HG02852 (cell line): ENCODE results near the gene CCN5.
"Not testable (repeated sequence)": the region's sequence is repeated elsewhere in the genome, so short reads cannot be mapped to it uniquely, and the experiment has no call there.

Source experiments
- ATAC-seq: cut with Tn5 transposase; IDR thresholded peaks from one replicate; pipeline ENCODE4 v1.9.1; 2021; ENCODE audit warnings: mild to moderate bottlenecking, moderate library complexity; ENCODE audit not compliant: unreplicated experiment

The CCN5 gene

DNA sequence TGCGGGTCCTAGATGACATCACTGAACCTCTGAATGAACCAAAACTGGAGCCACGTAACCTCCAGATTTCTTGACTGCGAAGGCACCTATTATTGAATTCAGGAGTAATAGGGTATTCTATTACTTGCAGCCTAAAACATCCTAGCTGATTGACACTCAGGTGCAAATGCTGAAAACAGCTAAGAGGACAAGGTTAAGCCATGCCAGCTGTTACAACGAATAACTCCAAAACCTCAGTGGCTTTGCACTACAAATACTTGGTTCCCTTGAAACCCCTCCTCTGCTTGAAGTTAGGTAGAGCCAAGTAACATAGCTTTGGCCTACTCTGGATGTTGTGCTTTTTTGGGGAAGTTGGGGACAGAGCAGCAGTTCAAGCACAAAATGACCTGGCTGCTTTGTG lies 21.0 kb upstream of the CCN5 start:
- ATAC-seq, result no peak

DNA sequence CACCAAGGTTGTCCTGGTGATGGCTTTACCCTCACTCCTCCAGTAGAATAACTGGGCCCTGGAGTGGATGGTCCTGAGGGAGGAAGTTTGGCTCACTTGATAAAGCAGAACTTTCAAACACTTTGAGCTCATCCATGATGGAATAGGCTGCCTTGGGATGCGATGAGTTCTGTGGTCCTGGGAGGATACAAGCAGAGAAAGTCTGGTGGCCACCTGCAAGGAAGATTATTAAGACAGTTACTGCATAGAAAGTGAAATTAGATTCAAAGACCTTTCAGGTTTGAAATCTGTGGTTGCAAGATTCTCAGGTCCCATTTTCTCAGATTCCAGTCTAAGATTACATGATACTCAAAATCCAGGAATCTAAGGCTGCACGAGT lies 19.9 kb upstream of the CCN5 start:
- no peak for ATAC-seq

DNA sequence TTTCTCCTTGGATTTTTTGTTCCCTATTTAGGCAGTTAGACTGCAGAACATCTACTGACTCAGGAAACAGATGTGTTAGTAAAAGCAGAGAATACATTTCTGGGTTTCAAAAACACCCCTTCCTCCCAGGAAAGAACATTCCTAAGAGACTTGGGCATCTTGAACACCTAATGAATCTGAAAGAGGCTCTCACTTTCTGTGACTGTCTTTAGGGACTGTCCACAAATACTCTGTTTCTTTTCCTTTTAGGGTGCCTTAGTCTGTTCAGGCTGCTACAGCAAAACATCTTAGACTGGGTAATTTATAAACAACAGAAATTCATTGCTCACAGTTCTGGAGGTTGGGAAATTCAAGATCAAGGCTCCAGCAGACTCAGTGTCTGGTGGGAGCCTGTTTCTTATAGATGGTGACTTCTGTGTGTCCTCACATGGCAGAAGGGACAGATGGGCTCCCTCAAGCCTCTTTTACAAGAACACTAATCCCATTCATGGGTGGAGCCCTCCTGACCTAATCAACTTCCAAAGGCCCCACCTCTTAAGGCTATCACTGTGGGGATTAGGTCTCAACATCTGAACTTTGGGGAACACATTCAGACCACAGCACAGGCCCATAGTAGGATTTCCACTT lies 19.4 kb upstream of the CCN5 start:
- no peak for ATAC-seq

DNA sequence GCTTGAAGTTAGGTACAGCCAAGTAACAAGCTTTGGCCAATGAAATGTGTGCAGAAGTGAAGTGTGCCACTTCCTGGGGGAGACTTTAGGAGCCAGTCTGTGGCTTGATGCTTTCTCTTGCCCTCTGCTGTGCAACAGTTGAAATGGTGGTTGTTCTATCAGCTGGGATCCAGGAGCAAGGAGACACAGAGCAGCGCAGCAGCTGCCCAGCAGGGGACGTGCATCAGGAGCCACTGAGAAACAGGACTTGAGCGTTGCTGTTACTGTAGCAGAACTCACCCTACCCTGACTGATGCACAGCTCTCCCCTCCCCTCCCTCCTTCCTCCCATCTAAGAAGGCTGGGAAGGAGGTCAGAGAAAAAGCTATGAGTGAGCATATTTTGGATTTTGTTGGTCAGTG lies 18.9 kb upstream of the CCN5 start:
- no peak for ATAC-seq

DNA sequence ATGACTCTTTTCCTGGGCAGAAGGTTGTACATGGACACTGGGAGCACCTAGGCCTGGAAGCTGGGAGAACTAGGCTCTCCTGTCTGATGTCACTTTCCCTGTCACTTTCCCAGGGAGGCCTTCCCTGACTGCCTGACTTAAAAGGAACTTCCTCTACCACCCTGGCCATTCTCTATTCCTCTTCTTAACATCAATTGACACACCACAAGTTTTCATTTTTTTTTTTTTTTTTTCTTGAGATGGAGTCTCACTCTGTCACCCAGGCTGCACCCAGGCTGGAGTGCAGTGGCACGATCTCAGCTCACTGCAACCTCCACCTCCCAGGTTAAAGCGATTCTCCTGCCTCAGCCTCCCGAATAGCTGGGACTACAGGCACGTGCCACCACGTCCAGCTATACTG lies 18.1 kb upstream of the CCN5 start:
- not testable (repeated sequence) for ATAC-seq

DNA sequence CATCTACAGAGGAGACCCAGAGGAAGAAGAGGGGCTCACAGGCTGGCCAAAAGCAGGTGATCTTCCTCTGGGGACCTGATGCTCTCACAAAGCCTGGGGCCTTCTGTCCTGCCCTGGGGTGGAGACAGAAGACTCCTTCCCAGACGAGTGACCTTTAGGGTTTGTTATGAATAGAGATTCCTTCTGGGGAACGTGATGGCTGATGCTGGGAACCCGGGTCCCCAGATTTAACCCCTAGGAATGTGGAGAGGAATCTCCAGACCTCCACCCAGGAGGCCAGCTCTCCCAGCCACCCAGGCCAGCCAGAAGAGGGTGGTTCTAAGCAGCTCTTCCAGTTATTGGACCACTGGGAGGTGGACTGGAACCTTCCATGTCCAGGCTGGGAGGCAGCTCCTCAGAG lies 16.8 kb upstream of the CCN5 start:
- ATAC-seq, result no peak

DNA sequence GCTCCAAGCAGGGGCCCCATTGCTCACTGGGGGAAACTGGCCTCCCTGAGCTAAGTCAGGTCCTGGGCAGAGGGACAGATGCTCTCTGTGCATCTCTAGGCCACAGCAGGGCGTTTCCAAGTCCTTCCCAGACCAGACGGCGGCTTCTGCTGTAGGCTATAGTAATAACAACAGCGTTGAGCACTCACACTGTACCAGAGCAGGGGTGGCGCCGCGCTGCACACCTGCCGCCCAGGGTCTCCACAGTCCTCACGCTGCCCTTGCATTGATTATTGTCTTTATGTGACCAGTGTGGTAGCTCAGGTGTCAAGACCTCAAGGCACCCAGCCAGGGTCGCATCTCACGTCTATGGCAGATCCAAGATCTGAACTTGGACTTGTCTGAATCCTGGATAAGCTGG lies 14.9 kb upstream of the CCN5 start:
- ATAC-seq, result no peak

DNA sequence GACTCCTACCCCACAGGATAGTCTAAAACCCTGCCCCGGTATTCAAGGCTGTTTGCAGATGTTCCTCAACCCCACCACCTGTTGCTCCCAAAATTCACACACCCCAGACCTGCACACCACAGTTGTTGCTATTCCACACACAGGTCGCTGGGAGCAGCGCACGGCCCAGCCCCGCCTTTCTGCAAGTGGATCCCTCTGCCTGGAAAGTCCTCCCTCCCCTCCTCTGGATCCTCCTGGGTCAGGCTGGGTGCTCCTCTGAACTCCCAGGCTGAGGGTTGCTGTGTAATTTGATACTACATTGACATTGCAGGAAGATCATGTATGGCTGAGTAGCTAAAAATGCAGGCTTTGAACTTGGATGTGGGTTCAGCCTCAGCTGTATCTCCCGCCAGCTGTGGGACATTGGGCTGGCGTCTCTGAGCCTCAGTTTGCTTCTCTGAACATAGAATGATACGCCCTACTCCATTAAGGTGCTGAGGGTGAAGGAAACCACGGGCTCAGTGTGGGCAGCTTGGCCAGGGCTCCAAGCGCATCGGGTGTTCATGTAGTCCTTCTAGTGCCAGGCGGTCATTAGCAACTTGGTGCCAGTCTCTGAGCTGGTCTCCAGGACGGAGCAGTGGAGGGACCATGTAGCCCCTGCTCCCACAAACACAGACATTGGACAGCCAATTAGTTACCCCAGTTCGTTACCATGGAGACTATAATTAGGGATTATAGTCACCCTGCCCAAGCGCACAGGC lies 13.9 kb upstream of the CCN5 start:
- ATAC-seq, result no peak

DNA sequence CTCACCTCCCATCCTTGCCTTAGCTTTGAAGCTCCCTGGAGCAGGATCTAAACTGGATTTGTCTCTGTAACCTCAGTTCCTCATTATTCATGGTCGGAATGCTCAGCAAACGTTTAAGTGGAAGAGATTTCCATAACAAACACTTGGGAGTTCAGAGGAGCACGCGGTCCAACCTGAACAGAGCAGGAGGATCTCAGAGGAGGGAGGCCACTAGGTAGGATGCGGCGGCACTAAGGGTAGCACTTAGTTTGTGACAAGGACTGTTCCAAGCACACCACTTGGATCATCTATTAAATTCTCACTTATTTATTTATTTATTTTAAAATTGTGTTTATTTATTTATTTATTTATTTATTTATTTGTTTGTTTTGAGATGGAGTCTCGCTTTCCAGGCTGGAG lies 13.3 kb upstream of the CCN5 start:
- no peak for ATAC-seq

DNA sequence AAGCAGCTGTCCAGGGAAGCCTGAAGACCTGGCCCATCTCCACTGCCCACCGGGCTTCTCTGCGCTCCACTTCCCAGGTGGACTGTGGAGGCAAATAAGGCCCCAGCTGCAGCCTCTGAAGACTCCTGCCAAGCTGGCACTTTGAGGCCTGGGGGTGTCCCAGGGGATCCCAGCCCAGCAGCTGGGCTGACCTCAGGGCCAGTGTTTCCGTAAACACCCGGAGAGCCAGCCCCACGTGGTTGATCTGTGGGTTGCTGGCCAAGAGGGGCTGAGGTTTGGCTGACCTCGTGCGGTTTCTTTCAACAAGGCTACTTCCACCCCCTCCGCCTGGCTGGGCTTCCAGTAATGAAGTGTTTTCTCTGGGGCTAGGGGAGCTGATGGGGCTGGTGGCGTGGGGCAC lies 12.4 kb upstream of the CCN5 start:
- no peak for ATAC-seq

DNA sequence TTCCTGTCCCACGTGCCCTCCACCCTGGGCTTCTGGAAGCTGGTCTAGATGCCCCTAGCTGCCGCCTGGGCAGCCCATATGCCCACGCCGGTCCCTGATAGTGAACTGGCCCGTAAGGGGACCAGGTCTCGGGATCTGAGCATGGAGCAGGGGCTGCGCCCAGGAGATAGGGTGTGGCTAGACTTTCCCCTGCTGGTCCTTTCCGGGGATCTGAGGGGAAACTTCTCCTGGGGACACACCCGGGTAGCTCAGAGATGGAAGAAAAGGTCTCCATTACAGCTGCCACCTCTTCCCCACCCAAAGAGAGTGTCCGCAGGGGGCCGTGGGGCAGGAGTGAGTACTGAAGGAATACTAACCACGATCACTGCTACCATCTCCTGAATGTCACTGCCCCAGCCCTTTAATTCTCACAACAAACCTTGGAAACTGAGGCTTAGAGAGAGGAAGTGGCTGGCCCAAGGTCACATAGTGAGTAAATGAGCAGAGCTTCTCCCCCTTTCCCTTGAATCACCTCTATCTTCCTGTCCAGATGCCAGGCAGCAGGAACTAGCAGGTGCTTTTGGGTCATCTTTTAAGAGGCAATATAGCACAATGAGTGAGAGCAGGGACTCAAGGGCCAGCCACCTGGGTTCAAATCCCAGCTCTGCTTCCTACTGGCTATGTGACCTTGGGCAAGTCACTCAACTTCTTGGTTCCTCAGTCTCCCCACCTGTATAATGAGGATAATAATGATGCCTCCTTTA lies 11.8 kb upstream of the CCN5 start:
- no peak for ATAC-seq

DNA sequence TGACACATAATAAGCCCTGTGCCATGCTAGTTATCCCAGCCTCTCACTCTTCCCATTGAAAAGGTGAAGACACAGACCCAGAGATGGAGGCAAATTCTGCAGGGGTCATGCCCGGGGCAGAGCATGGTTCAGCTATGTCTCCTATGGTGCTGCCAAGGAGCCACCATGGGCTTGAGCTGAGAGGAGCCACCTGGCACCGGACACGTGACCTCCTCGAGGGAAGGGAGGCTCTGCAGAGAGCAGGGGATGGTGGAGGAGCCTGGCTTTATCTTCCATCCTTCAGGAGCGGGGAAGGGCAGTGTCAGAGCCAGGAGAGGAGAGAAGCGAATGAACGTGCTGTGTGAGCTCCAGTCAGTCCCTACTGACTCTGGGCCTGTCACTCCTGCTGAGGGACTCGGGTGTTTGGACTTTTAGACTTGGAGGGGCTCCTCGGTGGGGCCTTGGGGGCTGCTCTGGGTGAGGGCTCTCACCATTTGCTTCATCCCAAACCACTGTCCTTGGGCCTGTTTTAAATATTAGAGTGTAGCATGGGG lies 11.1 kb upstream of the CCN5 start:
- no peak for ATAC-seq

DNA sequence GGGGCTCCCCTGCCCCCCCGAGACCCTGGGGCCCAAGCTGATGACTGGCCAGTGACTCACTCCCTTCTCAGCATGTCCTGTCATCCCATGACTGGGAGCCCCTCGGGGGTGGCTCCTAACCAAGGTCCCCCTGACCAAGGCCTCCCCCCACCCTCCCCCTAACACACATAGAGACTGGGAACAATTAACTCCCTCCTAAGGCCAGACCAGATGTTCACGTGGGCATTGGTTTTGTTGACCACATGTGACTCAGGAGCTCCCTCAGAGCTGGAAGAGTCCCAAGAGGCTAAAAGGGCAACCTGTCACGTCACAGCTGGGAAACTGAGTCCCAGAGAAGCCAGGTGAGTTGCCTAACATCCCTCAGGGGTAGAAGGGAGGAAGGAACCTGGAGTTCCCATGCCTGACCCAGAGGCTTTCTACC lies 10.6 kb upstream of the CCN5 start:
- no peak for ATAC-seq

DNA sequence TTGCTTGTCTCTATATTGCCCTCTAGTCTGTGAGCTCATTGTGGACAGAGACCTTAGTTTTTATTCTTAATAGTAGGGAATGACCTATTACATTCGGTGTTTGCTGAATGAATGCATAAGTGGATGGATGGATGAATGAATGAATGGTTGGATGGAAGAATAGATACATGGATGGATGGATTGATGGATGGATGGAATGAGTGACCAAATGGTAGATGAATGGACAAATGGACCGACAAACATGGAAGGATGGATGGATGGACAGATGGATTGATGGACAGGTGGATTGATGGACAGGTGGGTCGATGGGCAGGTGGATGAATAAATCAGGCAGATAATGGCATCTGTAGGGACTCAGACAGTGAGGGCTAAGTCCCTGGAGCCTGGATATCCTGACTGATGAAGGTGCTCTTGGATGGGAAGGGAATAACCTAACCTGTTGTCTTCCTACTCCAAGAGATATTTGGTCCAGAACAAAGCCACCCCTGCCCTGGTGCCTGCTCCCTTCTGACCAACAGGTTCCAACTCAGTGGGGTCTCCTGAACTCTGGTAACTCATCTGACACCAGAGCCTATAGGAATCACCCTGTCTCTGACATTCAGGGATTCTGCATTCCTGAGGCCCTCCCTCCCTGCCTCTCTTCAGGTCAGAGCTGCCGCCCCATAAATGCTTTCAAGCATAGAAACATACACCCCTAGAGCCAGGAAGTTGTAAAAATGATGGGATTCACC lies 9.6 kb upstream of the CCN5 start:
- no peak for ATAC-seq

DNA sequence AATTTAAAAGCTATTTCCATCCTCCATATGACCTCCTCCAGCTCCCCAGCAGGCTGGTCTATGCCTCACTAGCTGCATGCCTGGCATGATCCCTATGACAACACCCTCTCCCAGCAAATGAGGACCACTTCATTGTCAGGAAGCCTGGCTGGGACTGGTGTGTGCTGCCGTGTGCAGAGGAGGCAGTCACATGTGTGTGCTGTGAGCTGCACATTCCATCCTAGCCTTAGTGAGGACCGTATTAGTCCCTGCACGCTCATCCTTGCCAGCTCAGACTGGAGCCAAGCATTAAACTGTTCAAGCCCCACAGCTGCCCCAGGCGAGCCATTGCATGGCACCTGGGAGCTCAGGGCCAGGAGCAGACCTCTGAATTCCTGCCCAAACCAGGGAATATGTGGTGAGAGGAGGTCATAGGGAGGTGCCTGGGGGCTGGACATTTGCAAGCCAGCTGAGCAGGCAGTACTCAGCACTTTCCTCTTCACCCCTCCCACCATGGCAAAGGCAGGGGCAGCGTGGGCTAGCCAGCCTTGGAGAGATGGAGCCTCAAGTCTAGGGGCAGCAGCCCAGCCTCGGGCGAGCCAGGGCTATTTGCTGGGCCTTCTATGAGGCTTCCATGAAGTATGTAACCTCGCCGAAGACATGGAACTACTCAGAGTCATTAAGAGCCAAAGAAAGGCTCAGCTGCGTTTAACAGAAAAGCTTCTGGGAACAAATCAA lies 8.7 kb upstream of the CCN5 start:
- no peak for ATAC-seq

DNA sequence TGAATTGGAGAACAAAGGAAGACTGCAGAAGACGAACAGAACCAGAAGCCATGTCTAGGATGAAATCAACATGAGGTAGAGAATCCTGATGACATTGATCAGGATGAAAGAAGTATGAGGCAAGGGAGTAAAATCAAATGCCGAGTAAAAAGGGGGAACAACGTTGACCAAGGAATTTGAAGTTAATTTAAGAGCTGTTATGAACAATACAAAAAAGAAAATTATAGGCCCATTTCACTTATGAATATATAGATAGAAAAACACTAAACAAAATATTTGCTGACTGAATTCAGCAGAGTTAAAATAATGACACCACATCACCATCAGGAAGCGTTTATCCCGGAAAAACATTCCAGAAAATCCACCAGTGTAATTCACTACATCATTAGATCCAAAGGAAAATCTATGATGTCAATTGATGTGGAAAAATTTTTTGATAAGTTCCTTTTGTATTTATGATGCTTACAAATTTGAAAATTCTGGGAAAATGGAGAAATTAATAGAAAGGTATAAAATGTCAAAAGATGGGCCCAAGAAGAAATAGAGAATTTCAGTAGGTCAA lies 8.1 kb upstream of the CCN5 start:
- ATAC-seq, result no peak

DNA sequence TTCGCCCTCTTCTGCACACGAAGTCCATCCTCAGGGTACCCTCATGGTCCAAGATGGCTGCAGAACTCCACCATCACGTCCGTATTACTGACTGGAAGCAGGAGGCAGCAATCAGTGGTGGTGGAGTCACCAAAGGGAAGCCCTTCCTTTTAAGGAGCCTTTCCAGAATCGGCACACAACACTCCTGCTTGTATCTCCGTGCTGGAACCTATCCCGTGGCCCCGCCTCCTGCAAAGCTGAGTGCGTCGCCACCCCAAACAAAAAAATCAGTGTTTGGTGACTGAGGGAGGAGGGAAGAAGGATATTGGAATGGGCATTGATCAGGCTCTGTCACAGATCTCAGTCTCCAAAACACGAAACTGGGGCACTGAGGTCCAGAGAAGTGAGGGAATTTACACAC lies 5.8 kb upstream of the CCN5 start:
- ATAC-seq, result no peak

DNA sequence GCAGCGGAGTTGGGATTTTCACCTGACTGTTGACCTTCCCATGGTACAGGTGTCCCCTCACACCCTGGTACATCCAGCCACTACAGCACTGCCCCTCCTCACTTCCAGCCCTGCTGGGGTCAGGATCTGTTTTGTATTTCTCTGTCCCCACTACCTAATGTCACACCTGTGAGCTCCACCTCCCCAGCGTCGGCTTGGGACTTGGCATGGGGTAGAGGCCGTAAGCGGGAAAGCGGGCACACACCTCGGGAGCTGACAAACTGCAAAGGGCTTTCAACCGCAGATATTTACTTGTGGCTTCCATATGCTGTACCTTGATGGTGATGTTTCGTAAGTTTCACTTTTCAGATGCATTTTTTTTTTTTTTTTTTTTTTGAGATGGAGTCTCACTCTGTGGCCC lies 5.4 kb upstream of the CCN5 start:
- no peak for ATAC-seq

DNA sequence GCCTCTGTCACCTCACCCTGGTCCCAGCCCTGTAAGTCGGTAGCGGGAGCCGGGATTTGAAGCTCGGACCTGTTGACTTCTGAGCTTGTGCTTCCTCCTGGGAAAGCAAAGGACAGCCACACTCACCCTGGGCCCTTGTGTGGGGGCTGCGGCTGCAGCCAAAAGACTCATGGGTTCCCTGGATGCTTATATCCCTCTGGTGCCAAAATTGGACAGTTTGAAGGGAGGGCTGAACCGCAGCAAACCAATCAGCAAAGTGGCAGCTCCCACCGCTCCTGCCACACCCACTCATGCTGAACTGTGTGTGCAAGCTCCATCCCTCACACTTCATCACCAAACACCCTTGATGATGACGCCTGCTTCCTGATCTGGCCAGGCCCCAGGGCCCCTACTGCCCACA lies 3.9 kb upstream of the CCN5 start:
- ATAC-seq, result no peak

DNA sequence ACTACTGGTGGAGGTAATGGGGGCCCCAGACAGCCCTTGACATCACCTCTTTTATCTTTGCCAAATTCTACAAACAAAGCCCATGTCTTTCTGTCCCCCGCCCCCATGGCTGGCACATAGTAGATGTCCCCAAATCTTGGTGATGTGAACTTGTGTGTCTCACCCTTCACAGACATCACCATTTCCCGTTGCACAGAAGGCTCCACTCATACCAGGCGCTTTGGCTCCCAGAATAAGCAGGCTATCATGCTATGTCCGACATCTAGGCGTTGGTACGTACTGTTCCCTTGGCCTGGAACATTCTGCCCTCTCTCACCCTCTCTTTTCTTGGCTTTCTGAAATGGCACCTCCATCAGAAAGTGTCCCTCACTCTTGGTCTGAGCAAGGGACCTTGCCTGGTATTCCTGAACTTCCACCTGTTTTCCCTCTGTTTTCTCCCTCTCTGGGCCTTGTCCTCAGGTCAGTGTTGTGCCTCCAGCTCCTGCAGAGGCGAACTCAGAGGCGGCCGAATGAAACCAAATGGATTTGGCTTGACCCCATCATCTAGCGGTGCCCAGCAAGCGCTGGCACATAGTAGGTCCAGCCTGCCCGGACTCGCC lies 968 bp upstream of the CCN5 start:
- ATAC-seq, result no peak
